Parathyroid adenoma (tissue), 2 donors: ENCODE measurements around the gene VASP.

ENCODE experiments used
- H2AFZ ChIP-seq: fragments of 300-600 bp; sonication (generic); one replicate; pipeline ENCODE4 v1.7.0; 2017; ENCODE audit warnings: antibody characterized with exemption, mild to moderate bottlenecking
- H3K27ac ChIP-seq: fragments of 300-600 bp; sonication (generic); one replicate; pipeline ENCODE4 v1.7.0; 2017
- H3K27me3 ChIP-seq: fragments of 300-600 bp; sonication (generic); one replicate; pipeline ENCODE4 v1.7.0; 2017; ENCODE audit warnings: low read length; ENCODE audit not compliant: control insufficient read depth, insufficient read depth
- H3K36me3 ChIP-seq: fragments of 300-600 bp; sonication (generic); one replicate; pipeline ENCODE4 v1.7.0; 2017; ENCODE audit warnings: low read length; ENCODE audit not compliant: control insufficient read depth, insufficient read depth
- H3K4me1 ChIP-seq: fragments of 300-600 bp; sonication (generic); one replicate; pipeline ENCODE4 v1.7.0; 2017; ENCODE audit warnings: control low read depth
- H3K4me2 ChIP-seq: fragments of 300-600 bp; sonication (generic); one replicate; pipeline ENCODE4 v1.7.0; 2017; ENCODE audit warnings: low read length
- H3K4me3 ChIP-seq: fragments of 300-600 bp; sonication (generic); one replicate; pipeline ENCODE4 v1.7.0; 2017; ENCODE audit warnings: low read depth, low read length
- H3K79me2 ChIP-seq: fragments of 300-600 bp; sonication (generic); one replicate; pipeline ENCODE4 v1.7.0; 2017; ENCODE audit warnings: control low read depth
- H3K9ac ChIP-seq: fragments of 300-600 bp; sonication (generic); one replicate; pipeline ENCODE4 v1.7.0; 2017; ENCODE audit warnings: mild to moderate bottlenecking
- H3K9me3 ChIP-seq: fragments of 300-600 bp; sonication (generic); one replicate; pipeline ENCODE4 v1.7.0; 2017; ENCODE audit warnings: low read length; ENCODE audit not compliant: control insufficient read depth
- TF ChIP-seq, protein P1 (sequence below): fragments of 300-600 bp; sonication (generic); IDR thresholded peaks from one replicate; pipeline ENCODE4 v1.7.0; 2017; ENCODE audit warnings: antibody characterized with exemption, mild to moderate bottlenecking
- donor health status: primary hyperparathyroidism.

VASP gene

DNA sequence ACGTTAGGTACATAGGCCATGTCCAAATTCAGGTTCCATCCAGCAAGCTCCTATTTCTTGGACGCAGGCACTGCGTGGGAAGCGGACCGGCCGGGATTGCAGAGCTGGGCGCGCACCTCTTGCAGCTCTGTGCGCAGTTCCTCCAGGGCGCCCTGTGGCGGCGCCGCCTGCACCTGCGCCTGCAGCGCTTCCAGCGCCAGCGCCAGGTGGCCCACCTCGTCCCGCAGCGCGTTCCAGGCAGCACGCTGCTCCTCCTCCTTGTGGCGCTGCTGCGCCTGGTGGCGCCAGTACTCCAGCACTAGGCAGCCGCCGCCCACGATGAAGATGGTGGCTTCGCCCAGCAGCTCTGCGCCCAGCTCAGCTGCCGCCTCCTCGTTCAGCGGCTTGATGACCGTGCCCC, 46.2 kb downstream of the VASP start:
- Histone ChIP-seq H3K9ac (no peak overlapping the region), H3K79me2 (peaks cover 6% of the 10 kb centered on the region), H3K4me1 (no peaks in the 10 kb centered on the region), H3K4me3 (no peak overlapping the region), H3K27ac (no peak overlapping the region), H3K9me3 (no peaks in the 10 kb centered on the region), H3K4me2 (no peak overlapping the region), H3K36me3 (no peaks in the 10 kb centered on the region), H3K27me3 (no peaks in the 10 kb centered on the region), H2AFZ (no peak overlapping the region)
- TF ChIP-seq, protein P1, sequence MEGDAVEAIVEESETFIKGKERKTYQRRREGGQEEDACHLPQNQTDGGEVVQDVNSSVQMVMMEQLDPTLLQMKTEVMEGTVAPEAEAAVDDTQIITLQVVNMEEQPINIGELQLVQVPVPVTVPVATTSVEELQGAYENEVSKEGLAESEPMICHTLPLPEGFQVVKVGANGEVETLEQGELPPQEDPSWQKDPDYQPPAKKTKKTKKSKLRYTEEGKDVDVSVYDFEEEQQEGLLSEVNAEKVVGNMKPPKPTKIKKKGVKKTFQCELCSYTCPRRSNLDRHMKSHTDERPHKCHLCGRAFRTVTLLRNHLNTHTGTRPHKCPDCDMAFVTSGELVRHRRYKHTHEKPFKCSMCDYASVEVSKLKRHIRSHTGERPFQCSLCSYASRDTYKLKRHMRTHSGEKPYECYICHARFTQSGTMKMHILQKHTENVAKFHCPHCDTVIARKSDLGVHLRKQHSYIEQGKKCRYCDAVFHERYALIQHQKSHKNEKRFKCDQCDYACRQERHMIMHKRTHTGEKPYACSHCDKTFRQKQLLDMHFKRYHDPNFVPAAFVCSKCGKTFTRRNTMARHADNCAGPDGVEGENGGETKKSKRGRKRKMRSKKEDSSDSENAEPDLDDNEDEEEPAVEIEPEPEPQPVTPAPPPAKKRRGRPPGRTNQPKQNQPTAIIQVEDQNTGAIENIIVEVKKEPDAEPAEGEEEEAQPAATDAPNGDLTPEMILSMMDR = no peak

DNA sequence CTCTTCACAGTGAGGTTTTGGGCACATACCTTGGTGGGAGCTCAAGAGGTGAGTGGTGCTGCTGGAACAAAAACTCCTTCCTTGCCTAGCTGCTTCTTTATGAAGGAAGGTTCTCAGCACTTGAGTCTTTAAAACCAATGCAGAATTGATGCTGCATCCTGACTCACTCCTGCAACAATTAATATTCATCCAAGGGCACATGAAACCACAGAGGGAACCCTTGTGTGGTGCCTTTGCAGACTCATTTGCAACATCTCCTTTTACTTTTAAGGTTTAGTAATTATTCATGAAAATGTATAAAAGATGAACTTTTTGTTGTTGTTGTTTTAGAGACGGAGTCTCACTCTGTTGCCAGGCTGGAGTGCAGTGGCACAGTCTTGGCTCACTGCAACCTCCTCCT, 47.2 kb downstream of the VASP start:
- Histone ChIP-seq H3K9ac (no peak overlapping the region), H3K4me2 (no peak overlapping the region), H3K36me3 (no peaks in the 10 kb centered on the region), H3K27ac (no peak overlapping the region), H3K4me3 (no peak overlapping the region), H3K79me2 (peaks cover 8% of the 10 kb centered on the region), H2AFZ (no peak overlapping the region), H3K4me1 (no peaks in the 10 kb centered on the region), H3K27me3 (no peaks in the 10 kb centered on the region), H3K9me3 (no peaks in the 10 kb centered on the region)
- TF ChIP-seq, protein P1 = no peak

- TF ChIP-seq, protein P1 = no peak
- Histone ChIP-seq H3K4me1 (no peaks in the 10 kb centered on the region), H3K27me3 (no peaks in the 10 kb centered on the region), H3K4me3 (no peak overlapping the region), H3K27ac (no peak overlapping the region), H3K4me2 (no peak overlapping the region), H3K9me3 (no peaks in the 10 kb centered on the region), H2AFZ (no peak overlapping the region), H3K36me3 (no peaks in the 10 kb centered on the region), H3K79me2 (peaks cover 25% of the 10 kb centered on the region), H3K9ac (no peak overlapping the region)
Observed at GRCh38 chr19:45556835-45557234, 49.6 kb downstream of the VASP start.

GRCh38 chr19:45558399-45558878, 51.2 kb downstream of the VASP start:
- TF ChIP-seq, protein P1 = peak; percentile 52
- no peaks in the 10 kb centered on the region for H3K4me1 ChIP-seq
- H3K4me3 ChIP-seq = no peak overlapping the region
- no peak overlapping the region for H3K9ac ChIP-seq
- no peak overlapping the region for H3K27ac ChIP-seq
- no peak overlapping the region for H3K4me2 ChIP-seq
- no peaks in the 10 kb centered on the region for H3K27me3 ChIP-seq
- H3K9me3 ChIP-seq = no peaks in the 10 kb centered on the region
- H3K79me2 ChIP-seq = peaks cover 21% of the 10 kb centered on the region
- no peaks in the 10 kb centered on the region for H3K36me3 ChIP-seq
- H2AFZ ChIP-seq = no peak overlapping the region

DNA sequence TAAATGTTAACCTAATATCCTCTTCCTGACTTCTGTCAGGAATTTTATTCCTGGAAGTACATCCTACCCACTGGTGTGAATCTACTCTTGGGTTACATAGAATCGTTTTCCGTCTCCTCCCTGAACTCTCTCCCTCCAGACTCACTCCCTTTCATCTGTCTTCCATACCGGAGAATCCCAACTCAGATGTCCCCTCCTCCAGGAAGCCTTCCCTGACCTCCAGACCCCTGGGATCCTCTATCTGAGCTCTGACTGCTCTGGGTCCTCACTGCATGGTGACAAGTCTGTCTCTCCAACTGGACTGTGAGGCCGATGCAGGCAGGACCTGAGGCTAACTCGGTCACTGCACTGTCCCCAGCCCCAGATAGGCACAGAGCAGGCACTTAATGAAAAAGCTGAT, 52.8 kb downstream of the VASP start:
- no peak overlapping the region for H3K4me3 ChIP-seq
- H2AFZ ChIP-seq = no peak overlapping the region
- H3K4me1 ChIP-seq = no peaks in the 10 kb centered on the region
- no peaks in the 10 kb centered on the region for H3K27me3 ChIP-seq
- TF ChIP-seq, protein P1 = no peak
- H3K9ac ChIP-seq = no peak overlapping the region
- peaks cover 24% of the 10 kb centered on the region for H3K79me2 ChIP-seq
- no peak overlapping the region for H3K4me2 ChIP-seq
- H3K36me3 ChIP-seq = no peaks in the 10 kb centered on the region
- no peaks in the 10 kb centered on the region for H3K9me3 ChIP-seq
- no peak overlapping the region for H3K27ac ChIP-seq
